ENCODE results near the gene PPP1R37.

Gene PPP1R37

GRCh38 chr19:45071545-45071938 is 21.4 kb upstream of the PPP1R37 start:
- DNase-seq (ENCODE audit: low read depth) = no peak
- TF ChIP-seq CTCF (IDR thresholded peaks at IDR 0.05; ENCODE audit: low read depth, low read length, missing control alignments) = no peak
- H3K4me3 ChIP-seq (ENCODE audit: low read depth, low read length) = no peak overlapping the region

GRCh38 chr19:45071969-45072790 is 20.8 kb upstream of the PPP1R37 start:
- no peak for DNase-seq (ENCODE audit: low read depth)
- no peak for TF ChIP-seq CTCF (IDR thresholded peaks at IDR 0.05; ENCODE audit: low read depth, low read length, missing control alignments)
- H3K4me3 ChIP-seq (ENCODE audit: low read depth, low read length) = no peak overlapping the region

GRCh38 chr19:45074744-45075300 is 18.2 kb upstream of the PPP1R37 start:
- H3K4me3 ChIP-seq (ENCODE audit: low read depth, low read length) = peak overlapping the region; percentile 92
- no peak for TF ChIP-seq CTCF (IDR thresholded peaks at IDR 0.05; ENCODE audit: low read depth, low read length, missing control alignments)
- no peak for DNase-seq (ENCODE audit: low read depth)

- peak overlapping the region; percentile 92 for H3K4me3 ChIP-seq (ENCODE audit: low read depth, low read length)
- peak; percentile 87 for DNase-seq (ENCODE audit: low read depth)
These were observed 17.5 kb upstream of the PPP1R37 start for GRCh38 chr19:45075301-45076028.

GRCh38 chr19:45076029-45076850 is 16.7 kb upstream of the PPP1R37 start, which contains the start of gene ZNF296:
ZNF296 (minus strand) TSS chr19:45076478; CDS start chr19:45076373, 105 bp downstream.
- no peak for DNase-seq (ENCODE audit: low read depth)

More at GRCh38 chr19:45075301-45076028, 17.5 kb upstream of the PPP1R37 start:
- no peak for TF ChIP-seq CTCF (IDR thresholded peaks at IDR 0.05; ENCODE audit: low read depth, low read length, missing control alignments)

More at GRCh38 chr19:45076029-45076850, 16.7 kb upstream of the PPP1R37 start, which contains the start of gene ZNF296:
- H3K4me3 ChIP-seq (ENCODE audit: low read depth, low read length) = peak within 1 kb of the TSS; percentile 92
- TF ChIP-seq CTCF (IDR thresholded peaks at IDR 0.05; ENCODE audit: low read depth, low read length, missing control alignments) = no peak
